Measurements from ENCODE around the gene ITGB7.

ITGB7 gene

GRCh38 chr12:53255996-53256395 lies 48.9 kb upstream of the ITGB7 start (continued):
- TF ChIP-seq ZNF514 (tag by site-specific recombination; IDR thresholded peaks at IDR 0.05) (no peak), ZNF664 (tag by site-specific recombination; IDR thresholded peaks at IDR 0.05) (no peak), ZNF18 (tag by site-specific recombination; IDR thresholded peaks at IDR 0.05) (no peak)

GRCh38 chr12:53254816-53255545 lies 47.9 kb upstream of the ITGB7 start:
- Histone ChIP-seq H3K36me3 (ENCODE audit: control insufficient read depth in 2 of 2, insufficient read depth in 1 of 2, low read length in 2 of 2) (peaks cover 0 to 22% of the 10 kb centered on the region in 2 experiments; a peak in 1 of 3 replicates), H3K9me3 (ENCODE audit: control insufficient read depth, insufficient read depth, low read depth, low read length) (no peaks in the 10 kb centered on the region), H3K27ac (ENCODE audit: extremely low read depth, low read depth, low read length) (no peak overlapping the region), H3K4me1 (ENCODE audit: control insufficient read depth, insufficient read depth, low read length) (peaks cover 4% of the 10 kb centered on the region; the same call in 1 of the 2 replicates), H3K4me3 (ENCODE audit: low read depth, low read length) (no peak overlapping the region)
- POLR2A ChIA-PET, result no interaction called here
- no peak for TF ChIP-seq ZNF354C (tag by site-specific recombination; IDR thresholded peaks at IDR 0.05; ENCODE audit: borderline replicate concordance, low read depth)
- CTCF ChIA-PET, result interaction anchor here (0.6 to 4.6 kb wide), 2 partner anchors 26 to 41 kb away, joined by 3 to 53 read pairs; no protein-coding TSS in a partner anchor

- peaks cover 4% of the 10 kb centered on the region; the same call in 1 of the 2 replicates for H3K4me1 ChIP-seq (ENCODE audit: control insufficient read depth, insufficient read depth, low read length)
Observed at GRCh38 chr12:53253298-53253697, 46.2 kb upstream of the ITGB7 start.

GRCh38 chr12:53252349-53252916 lies 45.4 kb upstream of the ITGB7 start:
- peak overlapping the region; percentile 91 for H3K4me3 ChIP-seq (ENCODE audit: low read depth, low read length)
- peak overlapping the region; percentile 61; the same call in 1 of the 2 replicates for H3K27ac ChIP-seq (ENCODE audit: extremely low read depth, low read depth, low read length)
- ChIA-PET CTCF (interaction anchor here (0.7 to 4.6 kb wide), 4 partner anchors 14 to 39 kb away, joined by 3 to 53 read pairs (median 5); partner anchors contain the start of gene ESPL1), POLR2A (interaction anchor here (0.9 to 2.1 kb wide), 2 partner anchors 17 to 32 kb away, joined by 3 to 8 read pairs; no protein-coding TSS in a partner anchor)
- H3K4me1 ChIP-seq (ENCODE audit: control insufficient read depth, insufficient read depth, low read length), result peaks cover 4% of the 10 kb centered on the region; the same call in 1 of the 2 replicates
- no peaks in the 10 kb centered on the region for H3K9me3 ChIP-seq (ENCODE audit: control insufficient read depth, insufficient read depth, low read depth, low read length)
- peaks cover 0 to 22% of the 10 kb centered on the region in 2 experiments; a peak in 1 of 3 replicates for H3K36me3 ChIP-seq (ENCODE audit: control insufficient read depth in 2 of 2, insufficient read depth in 1 of 2, low read length in 2 of 2)
- TF ChIP-seq, protein P1, sequence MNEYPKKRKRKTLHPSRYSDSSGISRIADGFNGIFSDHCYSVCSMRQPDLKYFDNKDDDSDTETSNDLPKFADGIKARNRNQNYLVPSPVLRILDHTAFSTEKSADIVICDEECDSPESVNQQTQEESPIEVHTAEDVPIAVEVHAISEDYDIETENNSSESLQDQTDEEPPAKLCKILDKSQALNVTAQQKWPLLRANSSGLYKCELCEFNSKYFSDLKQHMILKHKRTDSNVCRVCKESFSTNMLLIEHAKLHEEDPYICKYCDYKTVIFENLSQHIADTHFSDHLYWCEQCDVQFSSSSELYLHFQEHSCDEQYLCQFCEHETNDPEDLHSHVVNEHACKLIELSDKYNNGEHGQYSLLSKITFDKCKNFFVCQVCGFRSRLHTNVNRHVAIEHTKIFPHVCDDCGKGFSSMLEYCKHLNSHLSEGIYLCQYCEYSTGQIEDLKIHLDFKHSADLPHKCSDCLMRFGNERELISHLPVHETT (tag by site-specific recombination; IDR thresholded peaks at IDR 0.05), result 0 out of 2 replicates have a peak, but pooled peaks have one; percentile 9
- TF ChIP-seq, protein P2, sequence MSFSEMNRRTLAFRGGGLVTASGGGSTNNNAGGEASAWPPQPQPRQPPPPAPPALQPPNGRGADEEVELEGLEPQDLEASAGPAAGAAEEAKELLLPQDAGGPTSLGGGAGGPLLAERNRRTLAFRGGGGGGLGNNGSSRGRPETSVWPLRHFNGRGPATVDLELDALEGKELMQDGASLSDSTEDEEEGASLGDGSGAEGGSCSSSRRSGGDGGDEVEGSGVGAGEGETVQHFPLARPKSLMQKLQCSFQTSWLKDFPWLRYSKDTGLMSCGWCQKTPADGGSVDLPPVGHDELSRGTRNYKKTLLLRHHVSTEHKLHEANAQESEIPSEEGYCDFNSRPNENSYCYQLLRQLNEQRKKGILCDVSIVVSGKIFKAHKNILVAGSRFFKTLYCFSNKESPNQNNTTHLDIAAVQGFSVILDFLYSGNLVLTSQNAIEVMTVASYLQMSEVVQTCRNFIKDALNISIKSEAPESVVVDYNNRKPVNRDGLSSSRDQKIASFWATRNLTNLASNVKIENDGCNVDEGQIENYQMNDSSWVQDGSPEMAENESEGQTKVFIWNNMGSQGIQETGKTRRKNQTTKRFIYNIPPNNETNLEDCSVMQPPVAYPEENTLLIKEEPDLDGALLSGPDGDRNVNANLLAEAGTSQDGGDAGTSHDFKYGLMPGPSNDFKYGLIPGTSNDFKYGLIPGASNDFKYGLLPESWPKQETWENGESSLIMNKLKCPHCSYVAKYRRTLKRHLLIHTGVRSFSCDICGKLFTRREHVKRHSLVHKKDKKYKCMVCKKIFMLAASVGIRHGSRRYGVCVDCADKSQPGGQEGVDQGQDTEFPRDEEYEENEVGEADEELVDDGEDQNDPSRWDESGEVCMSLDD (tag by site-specific recombination; IDR thresholded peaks at IDR 0.05), result 0 out of 2 replicates have a peak, but pooled peaks have one; percentile 71
- no peak for TF ChIP-seq OSR2 (tag by site-specific recombination; IDR thresholded peaks at IDR 0.05)

More at GRCh38 chr12:53253298-53253697, 46.2 kb upstream of the ITGB7 start:
- peaks cover 0 to 22% of the 10 kb centered on the region in 2 experiments; a peak in 1 of 3 replicates for H3K36me3 ChIP-seq (ENCODE audit: control insufficient read depth in 2 of 2, insufficient read depth in 1 of 2, low read length in 2 of 2)
- POLR2A ChIA-PET, result interaction anchor here (0.9 kb wide), 1 partner anchor 16 kb away, joined by 3 read pairs; no protein-coding TSS in a partner anchor
- no peak overlapping the region for H3K4me3 ChIP-seq (ENCODE audit: low read depth, low read length)
- CTCF ChIA-PET, result interaction anchor here (1.0 to 4.6 kb wide), 2 partner anchors 15 to 40 kb away, joined by 3 to 53 read pairs; partner anchors contain the start of gene ESPL1
- TF ChIP-seq ZNF513 (tag by site-specific recombination; IDR thresholded peaks at IDR 0.05) (0 out of 2 replicates have a peak, but pooled peaks have one; percentile 20), ZNF280C (tag by site-specific recombination; IDR thresholded peaks at IDR 0.05) (no peak)
- H3K27ac ChIP-seq (ENCODE audit: extremely low read depth, low read depth, low read length), result no peak overlapping the region
- H3K9me3 ChIP-seq (ENCODE audit: control insufficient read depth, insufficient read depth, low read depth, low read length), result no peaks in the 10 kb centered on the region
